WTC11 (cell line): ENCODE measurements around the gene ATP2B2. TPM values are rescaled to one million over a fixed set of nuclear protein-coding genes. Genes with fewer than 3 reads are reported as not detected.

ENCODE experiments used
- ATAC-seq: fragments of 200-7000 bp; cut with Tn5 transposase; 2 replicates; pipeline ENCODE4 v1.10.0; 2021; ENCODE audit warnings: mild to moderate bottlenecking, moderate library complexity
- CTCF ChIA-PET: fragments of 300-600 bp; sonication (Branson Sonifier 250); formaldehyde crosslinking; loops from one replicate; lab custom pipeline; 2021; ENCODE audit warnings: antibody characterized with exemption; lab: Charles Lee
- POLR2A ChIA-PET: fragments of 350-600 bp; sonication (Branson Sonifier 250); formaldehyde crosslinking; loops from one replicate; lab custom pipeline; 2021; ENCODE audit warnings: antibody characterized with exemption; lab: Charles Lee
- DNase-seq: peaks from one replicate; pipeline ENCODE4 v3.0.0; 2021; ENCODE audit warnings: low spot score
- H3K27ac Mint-ChIP-seq: 2 replicates; pipeline ENCODE4 v1.8.0; 2021; ENCODE audit warnings: mixed read lengths
- H3K27me3 Mint-ChIP-seq: 2 replicates; pipeline ENCODE4 v1.8.0; 2021; ENCODE audit warnings: low read depth, mild to moderate bottlenecking, moderate library complexity, mixed read lengths
- H3K36me3 Mint-ChIP-seq: 2 replicates; pipeline ENCODE4 v1.8.0; 2021; ENCODE audit warnings: mixed read lengths
- H3K4me1 Mint-ChIP-seq: 2 replicates; pipeline ENCODE4 v1.8.0; 2022; ENCODE audit warnings: mixed read lengths
- H3K4me3 Mint-ChIP-seq: 2 replicates; pipeline ENCODE4 v1.8.0; 2021; ENCODE audit warnings: mild to moderate bottlenecking, moderate library complexity, mixed read lengths
- H3K9me3 Mint-ChIP-seq: 2 replicates; pipeline ENCODE4 v1.8.0; 2021; ENCODE audit warnings: mixed read lengths
- ATF1 ChIP-seq: sonication (generic); formaldehyde crosslinking; IDR thresholded peaks from 2 replicates; pipeline ENCODE4 v1.8.1; 2023; ENCODE audit warnings: mild to moderate bottlenecking, moderate library complexity, missing genetic modification reagents
- E2F4 ChIP-seq: sonication (generic); formaldehyde crosslinking; IDR thresholded peaks from 2 replicates; pipeline ENCODE4 v1.8.1; 2022; ENCODE audit warnings: low read depth, mild to moderate bottlenecking, moderate library complexity, missing genetic modification reagents, borderline replicate concordance
- EMX1 ChIP-seq: fragments of 250-450 bp; sonication (Bioruptor Pico); IDR thresholded peaks from 2 replicates; pipeline ENCODE4 v1.8.0; 2021; ENCODE audit warnings: mild to moderate bottlenecking
- ESRRA ChIP-seq: sonication (generic); formaldehyde crosslinking; IDR thresholded peaks from 2 replicates; pipeline ENCODE4 v1.8.1; 2022; ENCODE audit warnings: mild to moderate bottlenecking, missing genetic modification reagents, borderline replicate concordance
- ETV6 ChIP-seq: sonication (generic); formaldehyde crosslinking; IDR thresholded peaks from 2 replicates; pipeline ENCODE4 v1.8.1; 2022; ENCODE audit warnings: mild to moderate bottlenecking, missing genetic modification reagents
- FOXJ3 ChIP-seq: sonication (generic); formaldehyde crosslinking; IDR thresholded peaks from 2 replicates; pipeline ENCODE4 v1.9.0; 2021; ENCODE audit warnings: missing genetic modification reagents, mild to moderate bottlenecking, borderline replicate concordance
- IRF1 ChIP-seq: sonication (generic); formaldehyde crosslinking; IDR thresholded peaks from 2 replicates; pipeline ENCODE4 v1.8.0; 2023; ENCODE audit warnings: missing genetic modification reagents
- IRF2 ChIP-seq: sonication (generic); formaldehyde crosslinking; IDR thresholded peaks from 2 replicates; pipeline ENCODE4 v1.8.0; 2022; ENCODE audit warnings: low read depth, missing genetic modification reagents, borderline replicate concordance
- JUN ChIP-seq: sonication (generic); formaldehyde crosslinking; IDR thresholded peaks from 2 replicates; pipeline ENCODE4 v1.8.0; 2023; ENCODE audit warnings: mild to moderate bottlenecking, missing genetic modification reagents
- MYBL2 ChIP-seq: sonication (generic); formaldehyde crosslinking; IDR thresholded peaks from 2 replicates; pipeline ENCODE4 v1.8.1; 2023; ENCODE audit warnings: mild to moderate bottlenecking, moderate library complexity, missing genetic modification reagents
- SMAD3 ChIP-seq: sonication (generic); formaldehyde crosslinking; IDR thresholded peaks from 2 replicates; pipeline ENCODE4 v1.8.0; 2022; ENCODE audit warnings: missing genetic modification reagents, mild to moderate bottlenecking, borderline replicate concordance
- USF1 ChIP-seq: sonication (generic); formaldehyde crosslinking; IDR thresholded peaks from 2 replicates; pipeline ENCODE4 v1.8.0; 2022; ENCODE audit warnings: mild to moderate bottlenecking, missing genetic modification reagents
- ZBTB21 ChIP-seq: sonication (generic); formaldehyde crosslinking; IDR thresholded peaks from 2 replicates; pipeline ENCODE4 v1.8.1; 2023; ENCODE audit warnings: mild to moderate bottlenecking, missing genetic modification reagents, borderline replicate concordance
- ZNF138 ChIP-seq: sonication (generic); formaldehyde crosslinking; conservative IDR thresholded peaks from 2 replicates; pipeline ENCODE4 v1.8.1; 2022; ENCODE audit warnings: mild to moderate bottlenecking, moderate library complexity, missing genetic modification reagents
- ZNF317 ChIP-seq: sonication (generic); formaldehyde crosslinking; IDR thresholded peaks from 2 replicates; pipeline ENCODE4 v1.8.1; 2023; ENCODE audit warnings: low read depth, mild to moderate bottlenecking, moderate library complexity, missing genetic modification reagents, borderline replicate concordance
- total RNA-seq: library from RNA; stranded (reverse); gene quantifications from 3 replicates; pipeline ENCODE4 v1.2.3, GENCODE V29; 2021
- TF ChIP-seq, protein P1 (sequence below): fragments of 250-450 bp; sonication (Bioruptor Pico); conservative IDR thresholded peaks from 2 replicates; pipeline ENCODE4 v1.9.0; 2021; ENCODE audit warnings: mild to moderate bottlenecking
- TF ChIP-seq, protein P2 (sequence below): sonication (generic); formaldehyde crosslinking; IDR thresholded peaks from 2 replicates; pipeline ENCODE4 v1.8.0; 2022; ENCODE audit warnings: mild to moderate bottlenecking, missing genetic modification reagents
- TF ChIP-seq, protein P3 (sequence below): sonication (generic); formaldehyde crosslinking; IDR thresholded peaks from 2 replicates; pipeline ENCODE4 v1.8.1; 2023; ENCODE audit warnings: mild to moderate bottlenecking, missing genetic modification reagents, moderate library complexity
- TF ChIP-seq, protein P4 (sequence below): sonication (generic); formaldehyde crosslinking; conservative IDR thresholded peaks from 2 replicates; pipeline ENCODE4 v1.8.1; 2023; ENCODE audit warnings: mild to moderate bottlenecking, low read depth, missing genetic modification reagents, moderate library complexity

ATP2B2 gene
- total RNA-seq, 1 experiment from 2014 or later, result 0.48 TPM

GRCh38 chr3:10329495-10330015 lies 175.8 kb downstream of the ATP2B2 start:
- ChIA-PET CTCF (interaction anchor here (0.9 to 1.4 kb wide), 4 partner anchors 8 to 95 kb away, joined by 3 to 4 read pairs (median 4); no protein-coding TSS in a partner anchor), POLR2A (no interaction called here)
- Mint-ChIP-seq H3K4me1 (0 out of 2 replicates have a peak, but pooled peaks cover 2% of the 10 kb centered on the region), H3K4me3 (no peak overlapping the region), H3K9me3 (no peaks in the 10 kb centered on the region), H3K27me3 (peaks cover 36% of the 10 kb centered on the region), H3K27ac (no peak overlapping the region), H3K36me3 (no peaks in the 10 kb centered on the region)
- TF ChIP-seq JUN (CRISPR knock-in tag) (no peak), EMX1 (no peak), ZBTB21 (CRISPR knock-in tag) (no peak), FOXJ3 (CRISPR knock-in tag) (no peak), ATF1 (no peak), IRF2 (no peak), IRF1 (CRISPR knock-in tag) (no peak), USF1 (no peak), ZNF317 (no peak)
- TF ChIP-seq, protein P1, sequence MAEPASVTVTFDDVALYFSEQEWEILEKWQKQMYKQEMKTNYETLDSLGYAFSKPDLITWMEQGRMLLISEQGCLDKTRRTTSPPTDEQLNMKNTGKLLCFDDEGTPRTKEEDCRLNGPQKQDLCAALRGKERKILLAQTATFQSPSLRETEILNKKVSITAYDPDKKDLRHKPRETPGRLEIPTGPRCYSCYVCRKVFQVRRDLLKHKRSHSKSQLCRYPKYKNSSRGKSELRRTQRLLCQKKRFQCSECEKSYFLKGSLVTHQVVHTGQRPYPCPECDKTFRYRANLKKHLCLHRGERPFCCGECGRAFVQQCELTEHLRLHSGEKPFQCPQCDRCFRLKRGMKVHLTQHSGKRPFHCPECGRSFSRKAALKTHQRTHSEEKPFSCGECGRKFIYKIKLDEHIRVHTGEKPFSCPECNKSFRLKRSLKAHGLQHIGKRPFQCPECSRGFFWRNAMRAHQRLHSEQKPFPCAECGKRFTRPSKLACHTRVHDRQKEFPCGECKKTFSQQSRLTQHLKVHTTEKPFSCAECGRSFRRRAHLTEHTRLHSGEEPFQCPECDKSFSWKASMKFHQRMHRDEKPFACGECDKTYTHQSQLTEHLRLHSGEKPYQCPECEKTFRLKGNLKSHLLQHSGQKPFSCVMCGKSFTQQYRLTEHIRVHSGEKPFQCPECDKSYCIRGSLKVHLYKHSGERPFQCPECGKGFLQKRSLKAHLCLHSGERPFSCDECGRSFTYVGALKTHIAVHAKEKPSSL, result no peak
- TF ChIP-seq, protein P2, sequence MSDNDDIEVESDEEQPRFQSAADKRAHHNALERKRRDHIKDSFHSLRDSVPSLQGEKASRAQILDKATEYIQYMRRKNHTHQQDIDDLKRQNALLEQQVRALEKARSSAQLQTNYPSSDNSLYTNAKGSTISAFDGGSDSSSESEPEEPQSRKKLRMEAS (CRISPR knock-in tag), result no peak
- no peak for DNase-seq
- no peak for ATAC-seq

GRCh38 chr3:10328460-10329071 lies 176.8 kb downstream of the ATP2B2 start:
- POLR2A ChIA-PET, result no interaction called here
- Mint-ChIP-seq H3K27me3 (peaks cover 36% of the 10 kb centered on the region), H3K27ac (no peak overlapping the region), H3K4me1 (no peaks in the 10 kb centered on the region), H3K4me3 (peak overlapping the region; percentile 30), H3K36me3 (no peaks in the 10 kb centered on the region)
- CTCF ChIA-PET, result interaction anchor here (0.8 to 1.4 kb wide), 4 partner anchors 9 to 96 kb away, joined by 3 to 4 read pairs (median 3); no protein-coding TSS in a partner anchor
- peak; percentile 47 for ATAC-seq
- TF ChIP-seq, protein P3, sequence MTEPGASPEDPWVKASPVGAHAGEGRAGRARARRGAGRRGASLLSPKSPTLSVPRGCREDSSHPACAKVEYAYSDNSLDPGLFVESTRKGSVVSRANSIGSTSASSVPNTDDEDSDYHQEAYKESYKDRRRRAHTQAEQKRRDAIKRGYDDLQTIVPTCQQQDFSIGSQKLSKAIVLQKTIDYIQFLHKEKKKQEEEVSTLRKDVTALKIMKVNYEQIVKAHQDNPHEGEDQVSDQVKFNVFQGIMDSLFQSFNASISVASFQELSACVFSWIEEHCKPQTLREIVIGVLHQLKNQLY (CRISPR knock-in tag), result no peak
- TF ChIP-seq ESRRA (CRISPR knock-in tag), result no peak
- TF ChIP-seq ZBTB21 (CRISPR knock-in tag), result no peak
- TF ChIP-seq ZNF138 (CRISPR knock-in tag), result no peak
- TF ChIP-seq E2F4 (CRISPR knock-in tag), result no peak
- no peak for TF ChIP-seq IRF1 (CRISPR knock-in tag)
- no peak for TF ChIP-seq SMAD3 (CRISPR knock-in tag)
- TF ChIP-seq, protein P4, sequence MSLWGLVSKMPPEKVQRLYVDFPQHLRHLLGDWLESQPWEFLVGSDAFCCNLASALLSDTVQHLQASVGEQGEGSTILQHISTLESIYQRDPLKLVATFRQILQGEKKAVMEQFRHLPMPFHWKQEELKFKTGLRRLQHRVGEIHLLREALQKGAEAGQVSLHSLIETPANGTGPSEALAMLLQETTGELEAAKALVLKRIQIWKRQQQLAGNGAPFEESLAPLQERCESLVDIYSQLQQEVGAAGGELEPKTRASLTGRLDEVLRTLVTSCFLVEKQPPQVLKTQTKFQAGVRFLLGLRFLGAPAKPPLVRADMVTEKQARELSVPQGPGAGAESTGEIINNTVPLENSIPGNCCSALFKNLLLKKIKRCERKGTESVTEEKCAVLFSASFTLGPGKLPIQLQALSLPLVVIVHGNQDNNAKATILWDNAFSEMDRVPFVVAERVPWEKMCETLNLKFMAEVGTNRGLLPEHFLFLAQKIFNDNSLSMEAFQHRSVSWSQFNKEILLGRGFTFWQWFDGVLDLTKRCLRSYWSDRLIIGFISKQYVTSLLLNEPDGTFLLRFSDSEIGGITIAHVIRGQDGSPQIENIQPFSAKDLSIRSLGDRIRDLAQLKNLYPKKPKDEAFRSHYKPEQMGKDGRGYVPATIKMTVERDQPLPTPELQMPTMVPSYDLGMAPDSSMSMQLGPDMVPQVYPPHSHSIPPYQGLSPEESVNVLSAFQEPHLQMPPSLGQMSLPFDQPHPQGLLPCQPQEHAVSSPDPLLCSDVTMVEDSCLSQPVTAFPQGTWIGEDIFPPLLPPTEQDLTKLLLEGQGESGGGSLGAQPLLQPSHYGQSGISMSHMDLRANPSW (CRISPR knock-in tag), result no peak
- no peak for TF ChIP-seq MYBL2 (CRISPR knock-in tag)
- TF ChIP-seq ETV6 (CRISPR knock-in tag), result no peak
- no peak for TF ChIP-seq USF1
- TF ChIP-seq, all 79 proteins: peak for 0
- no peaks in the 10 kb centered on the region for H3K9me3 Mint-ChIP-seq
- DNase-seq, result no peak
